Hindlimb muscle (tissue), 1 donor: ENCODE data around the gene PHLDA3. TPM values are rescaled to one million over a fixed set of nuclear protein-coding genes. Genes with fewer than 3 reads are reported as not detected.
"Not testable (repeated sequence)": the region's sequence is repeated elsewhere in the genome, so short reads cannot be mapped to it uniquely, and the experiment has no call there.

ENCODE experiments used
- DNase-seq: peaks from one replicate; pipeline ENCODE4 v3.0.0-alpha.2; 2013
- polyA plus RNA-seq: library from polyadenylated mRNA; unstranded; fragments of 120-200 nt; gene quantifications from one replicate; pipeline ENCODE4 v1.2.1, GENCODE V29; 2013; ENCODE audit not compliant: insufficient read length

PHLDA3 gene
- polyA plus RNA-seq, 1 donor, result 23.5 TPM

DNA sequence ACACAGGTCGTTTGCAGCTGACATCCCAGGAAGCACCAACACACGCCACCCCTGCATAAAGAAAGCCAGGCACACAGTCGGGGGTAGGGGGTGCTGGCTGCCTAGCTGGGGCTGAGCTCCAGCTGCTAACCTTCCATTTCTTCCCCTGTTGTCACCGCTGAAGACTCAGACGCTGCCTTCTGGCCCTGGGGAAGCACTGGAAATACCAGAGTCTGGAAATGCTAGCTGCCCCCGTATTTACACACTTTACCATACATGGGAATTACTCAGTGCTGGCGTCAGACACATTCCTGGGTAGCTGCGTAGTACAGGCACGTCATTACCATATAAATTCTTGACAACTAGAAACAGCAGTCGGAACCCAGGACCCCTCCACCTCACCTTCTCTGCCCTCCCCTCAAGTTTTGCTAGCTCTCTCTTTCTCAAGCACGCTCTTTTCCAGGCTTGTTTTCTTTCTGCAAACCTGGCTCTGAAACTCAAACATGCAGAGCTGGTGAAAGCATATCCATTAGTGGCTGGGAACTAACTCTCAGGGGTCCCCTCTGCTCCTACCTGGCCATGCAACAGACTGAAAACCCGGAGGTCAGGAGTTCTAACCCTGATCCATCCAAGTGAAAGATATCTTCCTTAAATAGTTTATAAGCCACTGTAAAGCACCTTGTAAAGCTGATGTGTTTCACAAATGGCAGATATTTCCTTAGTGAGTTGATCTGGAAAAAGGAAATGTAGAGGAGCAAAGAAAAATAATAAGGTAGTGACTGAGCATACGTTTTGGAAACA, 34.6 kb upstream of the PHLDA3 start:
- DNase-seq, result no peak

GRCh38 chr1:201502511-201502857, 33.5 kb upstream of the PHLDA3 start:
- no peak for DNase-seq

DNA sequence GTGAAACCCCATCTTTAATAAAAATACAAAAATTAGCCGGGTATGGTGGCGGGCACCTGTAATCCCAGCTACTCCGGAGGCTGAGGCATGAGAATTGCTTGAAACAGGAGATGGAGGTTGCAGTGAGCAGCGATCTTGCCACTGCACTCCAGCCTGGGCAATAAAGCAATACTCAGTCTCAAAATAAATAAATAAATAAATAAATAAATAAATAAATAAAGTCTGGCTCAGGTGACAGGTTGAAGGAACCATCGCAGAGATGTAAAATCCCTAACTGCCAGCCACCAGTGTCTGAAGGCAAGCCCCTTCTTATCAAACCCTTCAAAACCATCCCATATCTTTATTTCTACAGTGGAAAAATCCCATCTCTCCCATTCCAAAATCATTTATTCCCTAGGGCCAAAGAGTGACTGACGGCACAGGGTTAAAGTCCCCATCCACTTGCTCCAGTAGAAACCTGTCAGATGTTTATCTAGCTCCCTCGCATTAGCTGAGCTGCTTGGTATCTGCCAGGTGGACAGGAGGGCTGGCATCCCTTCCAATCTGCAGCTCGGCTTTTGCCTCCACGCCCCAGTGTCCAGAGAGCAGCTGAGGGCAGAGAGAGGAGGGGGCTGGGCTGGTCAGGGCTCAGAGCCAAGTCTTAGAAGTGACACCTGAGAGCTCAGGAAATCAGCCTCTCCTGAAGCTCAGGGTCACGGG, 33.0 kb upstream of the PHLDA3 start:
- DNase-seq, result no peak

DNA sequence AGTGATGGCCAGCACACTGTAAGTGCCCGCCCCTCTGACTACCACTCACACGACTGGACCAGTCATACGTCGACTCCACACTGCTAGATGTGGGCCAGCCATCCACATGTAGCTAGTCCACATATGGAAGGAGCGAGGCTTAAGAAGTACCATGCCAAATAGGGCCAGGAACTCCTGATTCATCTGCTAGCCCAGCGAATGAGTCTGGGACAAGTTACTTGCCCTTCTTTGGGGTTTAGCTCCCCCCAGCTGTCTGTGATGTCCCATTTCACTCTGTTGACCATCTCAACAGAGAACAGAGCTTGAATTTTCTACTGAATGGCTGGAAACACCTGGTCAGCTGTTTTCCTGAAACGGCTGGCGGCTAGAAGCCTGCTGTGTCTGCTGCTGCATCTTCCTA, 32.2 kb upstream of the PHLDA3 start:
- DNase-seq, result no peak

GRCh38 chr1:201500670-201501120, 31.7 kb upstream of the PHLDA3 start:
- no peak for DNase-seq

DNA sequence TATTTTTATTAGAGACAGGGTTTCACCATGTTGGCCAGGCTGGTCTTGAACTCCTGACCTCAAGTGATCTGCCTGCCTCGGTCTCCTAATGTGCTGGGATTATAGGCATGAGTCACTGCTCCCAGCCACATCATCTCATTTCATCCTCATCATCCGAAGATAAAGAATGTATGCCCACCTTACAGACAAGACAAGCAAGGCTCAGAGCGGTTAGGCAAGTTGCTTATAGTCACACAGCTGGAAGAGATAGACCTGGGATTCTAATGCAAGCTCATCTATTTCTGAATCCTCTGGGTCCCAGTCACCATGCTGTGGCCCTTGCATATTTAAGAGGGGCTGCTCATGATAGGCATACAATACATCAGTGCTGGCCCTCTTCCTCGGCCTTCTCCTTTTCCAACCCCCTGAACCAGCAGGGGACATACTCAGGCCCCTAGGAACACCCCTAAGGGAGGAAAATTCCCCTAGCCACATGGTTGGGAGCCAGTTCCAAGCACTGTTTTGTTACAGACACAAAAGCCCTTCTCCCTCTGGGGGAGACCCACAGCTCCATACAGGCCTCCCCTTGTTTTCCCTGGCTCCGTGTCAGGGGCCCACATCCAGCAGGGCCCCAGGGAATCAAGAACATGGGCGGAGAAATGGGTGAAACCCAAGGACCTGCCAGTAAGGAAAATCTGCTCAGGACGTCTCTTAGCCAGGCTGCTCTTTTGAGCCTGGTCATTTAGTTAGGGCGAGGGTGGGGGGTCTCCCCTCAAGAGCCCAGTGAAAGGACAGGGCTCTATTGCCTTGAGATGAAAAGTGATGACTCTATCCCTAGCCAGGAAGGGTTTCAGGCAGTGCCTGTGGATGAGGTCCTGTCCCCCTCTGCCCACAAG, 31.0 kb upstream of the PHLDA3 start:
- no peak for DNase-seq

GRCh38 chr1:201499191-201499590, 30.2 kb upstream of the PHLDA3 start:
- no peak for DNase-seq

GRCh38 chr1:201498621-201499020, 29.6 kb upstream of the PHLDA3 start:
- DNase-seq, result no peak

DNA sequence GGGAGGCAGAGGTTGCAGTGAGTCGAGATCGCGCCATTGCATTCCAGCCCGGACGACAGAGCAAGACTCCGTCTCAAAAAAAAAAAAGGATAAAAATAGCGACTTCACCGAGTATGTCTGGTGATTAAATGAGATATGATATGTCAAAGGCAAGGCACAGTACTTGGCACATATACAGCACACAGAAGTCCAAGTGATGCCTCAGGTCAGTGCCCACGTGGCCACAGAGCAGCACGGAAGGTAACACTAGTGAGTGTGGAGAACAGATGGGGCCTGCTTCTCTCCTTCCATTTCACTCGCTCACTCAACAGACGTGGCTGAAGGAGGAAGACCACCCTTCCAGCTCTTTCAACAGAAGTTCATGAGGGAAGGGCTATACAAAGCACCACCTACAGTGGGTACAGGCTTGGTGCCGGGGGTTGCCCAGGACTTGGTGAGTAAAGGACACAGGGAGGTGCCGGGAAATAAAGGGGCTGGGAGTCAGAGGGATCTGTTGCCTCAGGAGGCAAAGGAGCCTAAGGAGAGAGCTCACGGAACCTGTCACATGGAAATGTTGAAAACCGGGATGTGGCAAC, 29.0 kb upstream of the PHLDA3 start:
- no peak for DNase-seq

DNA sequence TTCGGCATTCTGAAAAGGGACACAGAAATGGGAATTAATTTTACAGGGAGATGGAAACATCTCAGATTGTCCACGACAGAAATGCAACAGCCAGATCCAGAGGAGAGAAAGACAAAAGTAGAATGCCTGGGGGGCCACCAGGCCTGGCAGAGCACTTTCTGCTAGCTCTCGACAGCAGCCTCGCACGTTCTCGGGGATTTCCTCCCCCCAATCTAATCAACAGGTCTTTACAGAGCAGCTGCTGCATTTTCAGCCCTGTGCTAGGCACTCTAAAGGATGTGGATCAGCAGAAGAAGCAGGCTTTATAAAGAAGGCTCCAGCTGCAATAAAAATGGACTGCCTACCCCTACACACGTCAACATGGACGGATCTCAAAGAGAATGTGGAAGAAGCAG, 27.3 kb upstream of the PHLDA3 start:
- no peak for DNase-seq

GRCh38 chr1:201495551-201496295, 26.7 kb upstream of the PHLDA3 start:
- DNase-seq, result peak; percentile 77

GRCh38 chr1:201493757-201494617, 25.0 kb upstream of the PHLDA3 start:
- no peak for DNase-seq

DNA sequence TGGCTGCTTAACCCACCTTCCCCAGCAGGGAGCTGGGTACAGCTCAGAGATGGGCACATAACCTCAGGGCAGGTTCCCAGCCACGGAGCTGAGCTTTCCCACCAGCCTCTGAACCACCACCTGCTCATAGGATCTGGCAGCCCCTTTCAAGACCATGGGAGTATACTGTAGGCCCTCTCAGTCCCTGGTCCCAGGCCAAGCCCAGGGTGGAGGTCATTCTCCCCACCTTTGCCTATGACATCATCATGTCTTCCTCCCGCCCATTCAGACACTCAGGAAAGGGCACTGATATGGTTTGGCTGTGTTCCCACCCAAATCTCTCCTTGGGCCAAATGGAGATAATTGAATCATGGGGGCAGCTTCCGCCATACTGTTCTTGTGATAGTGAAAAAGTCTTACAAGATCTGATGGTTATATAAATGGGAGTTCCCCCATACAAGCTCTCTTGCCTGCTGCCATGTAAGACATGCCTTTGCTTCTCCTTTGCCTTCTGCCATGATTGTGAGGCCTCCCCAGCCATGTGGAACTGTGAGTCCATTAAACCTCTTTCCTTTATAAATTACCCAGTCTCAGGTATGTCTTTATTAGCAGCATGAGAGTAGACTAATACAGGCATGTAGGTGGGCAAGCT, 24.2 kb upstream of the PHLDA3 start:
- not testable (repeated sequence) for DNase-seq

GRCh38 chr1:201491896-201492511, 23.0 kb upstream of the PHLDA3 start:
- DNase-seq, result no peak

GRCh38 chr1:201490708-201491131, 21.7 kb upstream of the PHLDA3 start:
- no peak for DNase-seq

DNA sequence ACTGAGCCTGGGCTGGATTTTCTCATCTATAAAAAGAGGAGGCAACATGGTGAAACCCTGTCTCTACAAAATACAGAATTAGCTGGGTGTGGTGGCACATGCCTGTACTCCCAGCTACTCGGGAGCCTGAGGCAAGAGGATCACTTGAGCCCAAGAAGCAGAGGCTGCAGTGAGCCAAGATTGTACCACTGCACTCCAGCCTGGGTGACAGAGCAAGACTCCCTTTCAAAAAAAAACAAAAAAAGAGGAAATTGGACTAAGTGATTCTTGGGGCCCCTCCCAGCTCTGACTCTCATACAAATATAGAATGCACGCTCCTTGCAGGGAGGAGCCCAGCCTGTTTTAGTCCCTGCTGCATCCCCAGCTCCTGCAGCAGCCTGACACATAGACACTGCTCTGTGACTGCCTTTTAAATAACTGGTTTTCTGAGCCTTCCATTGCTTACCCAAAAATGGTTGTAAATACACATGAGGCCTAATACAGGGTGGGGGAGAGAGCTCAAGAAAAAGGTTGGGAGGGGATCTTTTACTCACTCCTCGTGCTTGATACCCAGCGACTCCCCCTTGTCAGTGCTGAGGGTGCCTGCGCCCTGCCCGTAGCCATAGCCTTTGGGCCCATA, 20.8 kb upstream of the PHLDA3 start:
- DNase-seq, result no peak

- no peak for DNase-seq
Observed at GRCh38 chr1:201488830-201489589, 20.0 kb upstream of the PHLDA3 start.

DNA sequence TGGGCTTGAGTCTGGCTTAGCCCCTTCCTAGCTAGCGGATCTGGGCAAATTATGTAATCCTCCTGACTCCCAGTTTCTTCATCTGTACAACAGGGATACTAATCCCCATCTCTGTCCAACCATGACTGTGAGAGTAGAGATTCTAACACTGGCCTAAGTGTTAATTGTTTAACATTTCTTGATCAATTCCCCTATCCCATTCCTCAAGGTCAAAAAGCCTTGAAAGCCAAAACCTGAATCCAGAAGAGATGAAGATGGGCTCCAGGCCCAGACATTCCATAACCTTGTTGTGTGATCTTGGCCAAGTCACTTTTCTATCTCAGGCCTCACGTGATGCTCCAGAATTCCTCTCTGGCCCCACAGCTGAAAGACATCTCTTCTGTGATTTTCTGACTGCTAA, 18.8 kb upstream of the PHLDA3 start:
- DNase-seq, result no peak

DNA sequence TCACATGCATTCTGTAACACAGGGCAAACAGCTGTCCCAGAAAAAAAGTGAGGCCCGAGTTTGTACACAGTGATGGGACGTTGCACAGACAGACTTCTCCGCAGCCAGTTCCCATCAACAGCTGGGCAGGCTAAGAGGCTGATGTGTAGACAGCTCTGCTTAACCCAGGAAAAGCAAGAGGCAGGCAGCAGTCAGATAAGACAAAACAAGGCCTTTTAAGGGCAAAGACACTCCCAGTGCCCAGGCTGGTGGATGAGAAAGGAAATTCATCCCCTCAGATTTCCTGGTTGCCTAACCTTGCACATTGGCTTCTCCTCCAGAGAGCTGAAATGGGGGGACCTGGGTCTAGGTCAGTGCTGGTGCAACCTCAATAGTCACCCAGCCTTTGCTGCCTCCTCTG, 17.2 kb upstream of the PHLDA3 start:
- no peak for DNase-seq
